ENCODE data around the gene KIAA1549.

Gene KIAA1549

GRCh38 chr7:138974675-138975292, 6.4 kb downstream of the KIAA1549 start:
- DNase-seq: no peak

- DNase-seq: no peak
These were observed 7.1 kb downstream of the KIAA1549 start for GRCh38 chr7:138974103-138974502.

- DNase-seq: no peak
These were observed 10.2 kb downstream of the KIAA1549 start for GRCh38 chr7:138970952-138971351.

- DNase-seq: no peak
These were observed 10.7 kb downstream of the KIAA1549 start for GRCh38 chr7:138970446-138970845.

- DNase-seq: no peak
These were observed 14.0 kb downstream of the KIAA1549 start for GRCh38 chr7:138967159-138967558.

GRCh38 chr7:138964624-138965436, 16.4 kb downstream of the KIAA1549 start:
- DNase-seq: no peak

- no peak for DNase-seq
These were observed 17.5 kb downstream of the KIAA1549 start for GRCh38 chr7:138963675-138964074.

- DNase-seq: no peak
These were observed 18.5 kb downstream of the KIAA1549 start for GRCh38 chr7:138962561-138963270.

GRCh38 chr7:138961159-138961558, 20.0 kb downstream of the KIAA1549 start:
- no peak for DNase-seq

- DNase-seq: no peak
These were observed 22.7 kb downstream of the KIAA1549 start for GRCh38 chr7:138958391-138958956.

- no peak for DNase-seq
These were observed 23.3 kb downstream of the KIAA1549 start for GRCh38 chr7:138957753-138958390.

- DNase-seq: no peak
These were observed 24.0 kb downstream of the KIAA1549 start for GRCh38 chr7:138957217-138957616.

GRCh38 chr7:138954545-138955475, 26.4 kb downstream of the KIAA1549 start:
- DNase-seq: no peak

- DNase-seq: no peak
These were observed 28.4 kb downstream of the KIAA1549 start for GRCh38 chr7:138952791-138953190.

GRCh38 chr7:138951953-138952352, 29.2 kb downstream of the KIAA1549 start:
- no peak for DNase-seq

- no peak for DNase-seq
These were observed 31.6 kb downstream of the KIAA1549 start for GRCh38 chr7:138949421-138950088.

GRCh38 chr7:138948403-138948802, 32.8 kb downstream of the KIAA1549 start:
- DNase-seq: no peak

- DNase-seq: no peak
These were observed 35.4 kb downstream of the KIAA1549 start for GRCh38 chr7:138945821-138946220.

- DNase-seq: no peak
These were observed 36.0 kb downstream of the KIAA1549 start for GRCh38 chr7:138945154-138945553.

- no peak for DNase-seq
These were observed 36.6 kb downstream of the KIAA1549 start for GRCh38 chr7:138944592-138944991.

- DNase-seq: no peak
These were observed 38.1 kb downstream of the KIAA1549 start for GRCh38 chr7:138943061-138943460.
